Chondrocyte (in vitro differentiated cells): ENCODE results near the gene RIC8A. TPM values are rescaled to one million over a fixed set of nuclear protein-coding genes. Genes with fewer than 3 reads are reported as not detected.

ENCODE experiments used
- DNase-seq: peaks from one replicate; pipeline ENCODE4 v3.0.0; 2021; ENCODE audit warnings: mixed read lengths, low spot score
- H3K27ac Mint-ChIP-seq: one replicate; pipeline ENCODE4 v1.8.0; 2021; ENCODE audit warnings: mild to moderate bottlenecking, moderate library complexity, mixed read lengths; ENCODE audit not compliant: unreplicated experiment
- H3K27me3 Mint-ChIP-seq: 2 replicates; pipeline ENCODE4 v1.8.0; 2021; ENCODE audit warnings: low read depth, mixed read lengths
- H3K36me3 Mint-ChIP-seq: 2 replicates; pipeline ENCODE4 v1.8.0; 2021; ENCODE audit warnings: low read depth, mixed read lengths
- H3K4me1 Mint-ChIP-seq: 2 replicates; pipeline ENCODE4 v1.8.0; 2021; ENCODE audit warnings: low read depth, mild to moderate bottlenecking, mixed read lengths
- H3K4me3 Mint-ChIP-seq: one replicate; pipeline ENCODE4 v1.8.0; 2021; ENCODE audit warnings: mild to moderate bottlenecking, moderate library complexity, mixed read lengths; ENCODE audit not compliant: unreplicated experiment
- H3K9me3 Mint-ChIP-seq: 2 replicates; pipeline ENCODE4 v1.8.0; 2021; ENCODE audit warnings: low read depth, mixed read lengths
- total RNA-seq: library from RNA; stranded (reverse); gene quantifications from 3 replicates; pipeline ENCODE4 v1.2.1, GENCODE V29; 2021
- TF ChIP-seq, protein P1 (sequence below): fragments of 200-600 bp; sonication (generic); IDR thresholded peaks from 2 replicates; pipeline ENCODE4 v1.5.0; 2021; ENCODE audit warnings: antibody characterized with exemption, mild to moderate bottlenecking, moderate library complexity

Gene RIC8A
- total RNA-seq, 1 donor from 2014 or later = 107 TPM

DNA sequence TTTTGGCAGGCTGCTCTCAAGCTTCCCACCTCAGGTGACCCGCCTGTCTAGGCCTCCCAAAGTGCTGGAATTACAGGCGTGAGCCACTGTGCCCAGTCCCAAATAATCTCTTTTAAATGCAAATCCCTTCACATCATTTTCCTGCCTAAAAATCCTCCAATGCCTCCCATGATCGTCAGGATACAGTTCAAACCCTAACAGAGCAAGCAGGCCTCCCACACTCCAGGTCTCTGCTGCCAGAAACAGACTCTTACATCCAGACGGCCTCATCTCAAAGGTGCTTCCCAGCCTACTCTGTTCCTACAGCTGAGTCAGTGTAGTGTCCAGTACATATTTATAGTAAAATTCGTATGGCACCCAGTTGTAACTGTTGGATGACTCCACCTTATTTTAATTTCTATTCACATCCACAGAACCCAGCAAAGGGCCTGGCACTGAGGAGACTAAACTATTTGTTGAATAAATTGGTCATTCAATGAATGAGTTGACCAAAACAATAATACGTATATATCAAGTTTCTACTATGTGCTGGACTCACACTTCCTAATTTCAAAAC lies 20.4 kb downstream of the RIC8A start:
- Mint-ChIP-seq H3K4me3 (no peak overlapping the region), H3K9me3 (no peaks in the 10 kb centered on the region), H3K27ac (no peak overlapping the region), H3K4me1 (peaks cover 4% of the 10 kb centered on the region), H3K36me3 (peaks cover 3% of the 10 kb centered on the region), H3K27me3 (no peaks in the 10 kb centered on the region)
- no peak for DNase-seq
- TF ChIP-seq, protein P1, sequence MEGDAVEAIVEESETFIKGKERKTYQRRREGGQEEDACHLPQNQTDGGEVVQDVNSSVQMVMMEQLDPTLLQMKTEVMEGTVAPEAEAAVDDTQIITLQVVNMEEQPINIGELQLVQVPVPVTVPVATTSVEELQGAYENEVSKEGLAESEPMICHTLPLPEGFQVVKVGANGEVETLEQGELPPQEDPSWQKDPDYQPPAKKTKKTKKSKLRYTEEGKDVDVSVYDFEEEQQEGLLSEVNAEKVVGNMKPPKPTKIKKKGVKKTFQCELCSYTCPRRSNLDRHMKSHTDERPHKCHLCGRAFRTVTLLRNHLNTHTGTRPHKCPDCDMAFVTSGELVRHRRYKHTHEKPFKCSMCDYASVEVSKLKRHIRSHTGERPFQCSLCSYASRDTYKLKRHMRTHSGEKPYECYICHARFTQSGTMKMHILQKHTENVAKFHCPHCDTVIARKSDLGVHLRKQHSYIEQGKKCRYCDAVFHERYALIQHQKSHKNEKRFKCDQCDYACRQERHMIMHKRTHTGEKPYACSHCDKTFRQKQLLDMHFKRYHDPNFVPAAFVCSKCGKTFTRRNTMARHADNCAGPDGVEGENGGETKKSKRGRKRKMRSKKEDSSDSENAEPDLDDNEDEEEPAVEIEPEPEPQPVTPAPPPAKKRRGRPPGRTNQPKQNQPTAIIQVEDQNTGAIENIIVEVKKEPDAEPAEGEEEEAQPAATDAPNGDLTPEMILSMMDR = no peak

DNA sequence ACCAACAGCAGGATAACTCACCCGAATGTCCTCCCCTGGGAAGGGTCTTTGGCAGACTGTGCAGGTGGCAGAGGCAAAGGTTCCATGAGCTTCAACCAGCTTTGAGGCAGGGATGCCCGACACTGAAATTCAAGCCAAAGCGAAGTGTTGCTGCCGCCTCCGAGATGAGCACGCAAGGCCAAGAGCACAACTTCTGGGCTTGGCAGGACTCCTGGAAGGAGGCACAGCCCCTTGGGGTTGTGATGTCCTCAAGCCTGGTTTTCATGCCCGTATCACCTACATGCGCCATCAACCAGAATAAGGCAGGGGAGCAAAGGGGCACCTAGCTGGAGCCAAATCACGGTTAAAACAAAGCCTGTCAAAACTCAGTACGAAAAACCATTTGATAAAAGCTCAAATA lies 22.9 kb downstream of the RIC8A start:
- TF ChIP-seq, protein P1 = no peak
- no peaks in the 10 kb centered on the region for H3K36me3 Mint-ChIP-seq
- H3K27me3 Mint-ChIP-seq = no peaks in the 10 kb centered on the region
- DNase-seq = no peak
- H3K4me1 Mint-ChIP-seq = peaks cover 9% of the 10 kb centered on the region
- no peaks in the 10 kb centered on the region for H3K9me3 Mint-ChIP-seq
- no peak overlapping the region for H3K4me3 Mint-ChIP-seq
- no peak overlapping the region for H3K27ac Mint-ChIP-seq

DNA sequence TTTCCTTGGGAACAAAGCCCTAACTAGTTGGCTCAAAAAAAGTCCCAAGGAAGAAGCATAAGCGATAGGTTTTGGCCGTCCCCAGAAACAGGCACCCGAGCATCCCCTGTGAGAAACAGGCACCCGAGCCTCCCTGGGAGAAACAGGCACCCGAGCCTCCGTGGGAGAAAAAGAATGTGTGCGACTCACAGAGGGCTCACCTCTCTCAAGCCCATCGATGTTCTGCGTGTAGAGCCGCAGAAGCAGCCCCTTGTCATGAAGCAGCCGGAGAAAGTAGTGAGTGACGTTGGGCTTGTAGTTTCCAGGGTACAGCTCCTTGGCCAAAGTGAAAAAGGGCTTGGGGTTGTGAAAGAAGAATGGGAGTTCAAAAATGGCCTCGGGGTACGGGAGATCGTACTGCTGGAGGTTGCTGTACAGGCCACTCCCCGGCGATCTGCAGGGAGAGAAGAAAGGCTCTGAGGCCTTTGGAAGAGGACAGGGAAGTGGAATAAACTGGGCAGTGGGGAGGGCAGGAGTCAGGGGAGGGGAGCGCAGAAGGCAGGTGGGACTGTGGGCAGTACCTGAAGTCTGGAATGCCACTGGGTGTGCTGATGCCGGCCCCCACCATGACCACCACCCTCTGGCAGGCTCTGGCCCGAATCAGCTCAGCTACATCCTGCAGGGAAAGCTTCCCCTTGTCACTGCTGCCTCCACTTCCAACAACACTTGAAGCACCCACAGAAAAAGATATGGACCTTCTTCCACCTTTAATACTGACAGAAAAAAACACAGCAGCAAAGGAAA lies 25.5 kb downstream of the RIC8A start:
- H3K4me3 Mint-ChIP-seq = no peak overlapping the region
- no peak overlapping the region for H3K27ac Mint-ChIP-seq

DNA sequence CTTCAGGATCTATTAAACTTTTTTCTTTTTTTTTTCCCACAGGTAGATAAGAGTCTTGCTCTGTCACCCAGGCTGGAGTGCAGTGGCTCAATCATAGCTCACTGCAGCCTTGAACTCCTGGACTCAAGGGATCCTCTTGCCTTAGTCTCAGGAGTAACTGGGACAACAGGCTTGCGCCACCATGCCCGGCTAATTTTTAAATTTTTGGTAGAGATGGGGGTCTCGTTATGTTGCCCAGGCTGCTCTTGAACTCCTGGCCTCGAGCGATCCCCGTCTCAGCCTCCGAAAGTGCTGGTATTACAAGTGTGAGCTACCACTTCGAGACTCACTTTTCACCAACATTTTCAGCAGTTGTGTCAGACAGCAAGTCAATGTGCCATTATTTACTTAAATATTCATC lies 27.7 kb downstream of the RIC8A start:
- H3K36me3 Mint-ChIP-seq = peaks cover 3% of the 10 kb centered on the region
- peak overlapping the region; percentile 64 for H3K27ac Mint-ChIP-seq
- no peaks in the 10 kb centered on the region for H3K27me3 Mint-ChIP-seq
- H3K4me3 Mint-ChIP-seq = peak overlapping the region; percentile 79
- peaks cover 25% of the 10 kb centered on the region for H3K4me1 Mint-ChIP-seq
- TF ChIP-seq, protein P1 = no peak
- H3K9me3 Mint-ChIP-seq = no peaks in the 10 kb centered on the region
- no peak for DNase-seq

More for the DNA sequence above, 25.5 kb downstream of the RIC8A start:
- no peaks in the 10 kb centered on the region for H3K9me3 Mint-ChIP-seq
- DNase-seq = no peak
- no peaks in the 10 kb centered on the region for H3K36me3 Mint-ChIP-seq
- peaks cover 14% of the 10 kb centered on the region for H3K4me1 Mint-ChIP-seq
- TF ChIP-seq, protein P1 = no peak
- H3K27me3 Mint-ChIP-seq = no peaks in the 10 kb centered on the region

DNA sequence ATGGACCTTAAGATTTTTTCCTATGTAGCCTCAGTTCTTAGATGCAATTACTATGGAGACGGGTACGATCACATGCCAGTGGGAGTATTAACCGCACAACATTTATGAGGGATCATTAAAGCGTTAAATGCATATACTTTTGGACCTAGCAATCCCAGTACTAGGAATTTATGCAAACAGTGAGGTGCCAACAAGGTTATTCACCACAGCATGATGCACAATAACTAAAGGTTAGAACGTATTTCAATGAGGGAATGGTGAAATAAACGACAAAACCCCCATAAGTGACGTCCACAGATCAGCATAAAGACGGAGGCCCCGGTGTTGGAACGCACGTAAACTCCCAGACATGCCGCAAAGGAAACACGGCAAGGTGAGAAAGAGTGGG lies 28.1 kb downstream of the RIC8A start:
- Mint-ChIP-seq H3K27ac (peak overlapping the region; percentile 64), H3K4me3 (peak overlapping the region; percentile 79), H3K9me3 (no peaks in the 10 kb centered on the region), H3K36me3 (peaks cover 3% of the 10 kb centered on the region), H3K27me3 (no peaks in the 10 kb centered on the region), H3K4me1 (peaks cover 25% of the 10 kb centered on the region)
- TF ChIP-seq, protein P1 = no peak
- DNase-seq = no peak
